Measurements from ENCODE around the gene RPL12. TPM values are rescaled to one million over a fixed set of nuclear protein-coding genes. Genes with fewer than 3 reads are reported as not detected.

Gene RPL12
- total and polyA plus RNA-seq, 2 donors from 2014 or later: 985 to 1,980 TPM

DNA sequence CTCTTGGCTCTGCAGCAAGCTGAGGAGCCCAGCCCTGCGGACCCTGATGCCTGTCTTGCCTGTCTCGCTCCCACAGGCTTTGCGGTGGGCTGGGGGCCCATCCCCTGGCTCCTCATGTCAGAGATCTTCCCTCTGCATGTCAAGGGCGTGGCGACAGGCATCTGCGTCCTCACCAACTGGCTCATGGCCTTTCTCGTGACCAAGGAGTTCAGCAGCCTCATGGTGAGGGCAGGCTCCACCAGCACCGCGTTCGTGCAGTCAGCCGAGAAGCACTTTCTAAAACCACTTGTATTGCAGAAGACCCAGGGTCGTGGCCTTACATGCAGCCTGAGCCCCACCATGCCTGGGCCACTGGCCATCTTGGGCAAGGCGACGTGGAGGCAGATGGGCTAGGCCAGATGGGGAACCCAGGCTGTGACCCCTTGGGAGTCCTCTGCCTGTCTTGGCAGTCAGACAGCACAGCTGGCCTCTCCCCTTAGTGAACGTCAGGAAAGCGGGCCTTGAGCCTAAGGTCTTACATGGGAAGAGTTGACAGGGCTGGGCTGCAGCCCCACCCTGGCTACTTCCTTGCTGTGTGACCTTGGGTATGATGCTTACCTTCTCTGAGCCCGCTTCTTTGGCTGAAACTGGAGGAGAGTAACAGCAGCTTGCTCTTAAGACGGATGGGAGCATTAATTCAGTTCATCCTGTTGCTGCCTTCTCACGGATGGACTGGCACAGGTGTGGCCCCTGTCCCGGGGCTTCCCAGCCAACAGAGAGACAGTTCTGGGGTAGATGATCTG is 45.7 kb downstream of the RPL12 start:
- TF ChIP-seq, protein P1, sequence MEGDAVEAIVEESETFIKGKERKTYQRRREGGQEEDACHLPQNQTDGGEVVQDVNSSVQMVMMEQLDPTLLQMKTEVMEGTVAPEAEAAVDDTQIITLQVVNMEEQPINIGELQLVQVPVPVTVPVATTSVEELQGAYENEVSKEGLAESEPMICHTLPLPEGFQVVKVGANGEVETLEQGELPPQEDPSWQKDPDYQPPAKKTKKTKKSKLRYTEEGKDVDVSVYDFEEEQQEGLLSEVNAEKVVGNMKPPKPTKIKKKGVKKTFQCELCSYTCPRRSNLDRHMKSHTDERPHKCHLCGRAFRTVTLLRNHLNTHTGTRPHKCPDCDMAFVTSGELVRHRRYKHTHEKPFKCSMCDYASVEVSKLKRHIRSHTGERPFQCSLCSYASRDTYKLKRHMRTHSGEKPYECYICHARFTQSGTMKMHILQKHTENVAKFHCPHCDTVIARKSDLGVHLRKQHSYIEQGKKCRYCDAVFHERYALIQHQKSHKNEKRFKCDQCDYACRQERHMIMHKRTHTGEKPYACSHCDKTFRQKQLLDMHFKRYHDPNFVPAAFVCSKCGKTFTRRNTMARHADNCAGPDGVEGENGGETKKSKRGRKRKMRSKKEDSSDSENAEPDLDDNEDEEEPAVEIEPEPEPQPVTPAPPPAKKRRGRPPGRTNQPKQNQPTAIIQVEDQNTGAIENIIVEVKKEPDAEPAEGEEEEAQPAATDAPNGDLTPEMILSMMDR (IDR thresholded peaks at IDR 0.05; ENCODE audit: borderline replicate concordance, extremely low read depth, insufficient read depth): no peak
- H3K4me3 ChIP-seq (ENCODE audit: low read length in 3 of 3): no peak overlapping the region
- DNase-seq: no peak

DNA sequence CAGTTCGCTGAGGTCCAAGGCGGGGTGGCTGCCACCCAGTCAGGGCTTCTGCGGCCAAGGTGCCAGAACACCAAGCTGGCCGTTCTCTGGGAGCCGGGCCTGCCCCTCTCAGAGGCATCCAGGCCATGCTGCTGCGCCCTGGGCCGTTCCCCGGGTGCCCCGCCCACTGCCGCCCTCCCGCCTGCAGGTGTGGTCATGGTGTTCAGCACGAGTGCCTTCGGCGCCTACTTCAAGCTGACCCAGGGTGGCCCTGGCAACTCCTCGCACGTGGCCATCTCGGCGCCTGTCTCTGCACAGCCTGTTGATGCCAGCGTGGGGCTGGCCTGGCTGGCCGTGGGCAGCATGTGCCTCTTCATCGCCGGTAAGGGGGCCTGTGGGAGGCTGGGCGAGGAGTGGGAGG is 46.6 kb downstream of the RPL12 start:
- H3K4me1 ChIP-seq (ENCODE audit: control insufficient read depth in 2 of 3, insufficient read depth in 2 of 3, low read depth in 1 of 3, low read length in 3 of 3): no peaks in the 10 kb centered on the region
- no peak overlapping the region for H3K27ac ChIP-seq (ENCODE audit: low read depth in 2 of 2, low read length in 2 of 2)
- peaks cover 0 to 20% (median 15%) of the 10 kb centered on the region in 3 donors for H3K36me3 ChIP-seq (ENCODE audit: control insufficient read depth in 2 of 3, insufficient read depth in 3 of 3, low read length in 3 of 3)
- intact Hi-C loops (cut with DNase I): no loop called here
- DNase-seq (no peak), FAIRE-seq (no peak)
- TF ChIP-seq, protein P1 (IDR thresholded peaks at IDR 0.05; ENCODE audit: borderline replicate concordance, extremely low read depth, insufficient read depth): no peak
- no peaks in the 10 kb centered on the region for H3K9me3 ChIP-seq (ENCODE audit: control insufficient read depth in 2 of 3, insufficient read depth in 1 of 3, low read length in 3 of 3)
- H3K27me3 ChIP-seq (ENCODE audit: control insufficient read depth, insufficient read depth, low read length): no peaks in the 10 kb centered on the region
- no peak overlapping the region for H3K9ac ChIP-seq (ENCODE audit: low read length in 3 of 3)
- H3K4me3 ChIP-seq (ENCODE audit: low read length in 3 of 3): no peak overlapping the region

More for the DNA sequence above, 45.7 kb downstream of the RPL12 start:
- Histone ChIP-seq H3K27me3 (ENCODE audit: control insufficient read depth, insufficient read depth, low read length) (no peaks in the 10 kb centered on the region), H3K27ac (ENCODE audit: low read depth in 2 of 2, low read length in 2 of 2) (no peak overlapping the region), H3K9ac (ENCODE audit: low read length in 3 of 3) (no peak overlapping the region), H3K9me3 (ENCODE audit: control insufficient read depth in 2 of 3, insufficient read depth in 1 of 3, low read length in 3 of 3) (no peaks in the 10 kb centered on the region), H3K4me1 (ENCODE audit: control insufficient read depth in 2 of 3, insufficient read depth in 2 of 3, low read depth in 1 of 3, low read length in 3 of 3) (no peaks in the 10 kb centered on the region), H3K36me3 (ENCODE audit: control insufficient read depth in 2 of 3, insufficient read depth in 3 of 3, low read length in 3 of 3) (peaks cover 0 to 20% (median 13%) of the 10 kb centered on the region in 3 donors)
- no peak for FAIRE-seq
- intact Hi-C loops (cut with DNase I): no loop called here

DNA sequence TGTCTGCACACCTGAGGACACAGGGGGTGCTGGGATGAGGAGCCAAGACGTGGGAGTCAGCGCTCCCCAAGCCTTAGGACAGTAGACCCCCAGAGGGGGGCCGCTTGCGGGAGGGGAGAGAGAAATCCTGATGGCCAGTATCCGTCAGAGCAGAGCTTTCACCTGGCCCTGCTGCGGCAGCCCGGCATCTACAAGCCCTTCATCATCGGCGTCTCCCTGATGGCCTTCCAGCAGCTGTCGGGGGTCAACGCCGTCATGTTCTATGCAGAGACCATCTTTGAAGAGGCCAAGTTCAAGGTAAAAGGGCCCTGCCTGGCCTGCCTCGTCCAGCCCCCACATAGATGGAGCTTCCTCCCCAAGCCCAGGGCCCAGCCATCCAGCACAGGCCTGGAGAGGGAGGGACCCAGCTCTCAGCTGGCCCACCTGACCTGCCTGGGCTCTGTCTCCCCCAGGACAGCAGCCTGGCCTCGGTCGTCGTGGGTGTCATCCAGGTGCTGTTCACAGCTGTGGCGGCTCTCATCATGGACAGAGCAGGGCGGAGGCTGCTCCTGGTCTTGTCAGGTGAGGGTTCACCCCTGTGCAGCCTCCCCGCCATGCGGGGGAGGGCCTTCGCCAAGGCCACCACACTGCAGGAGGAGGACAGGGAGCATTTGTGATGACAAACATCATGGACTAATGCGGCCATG is 47.6 kb downstream of the RPL12 start:
- DNase-seq: no peak
- Histone ChIP-seq H3K4me1 (ENCODE audit: control insufficient read depth in 2 of 3, insufficient read depth in 2 of 3, low read depth in 1 of 3, low read length in 3 of 3) (peaks cover 0 to 3% (median under 1%) of the 10 kb centered on the region in 3 donors), H3K36me3 (ENCODE audit: control insufficient read depth in 2 of 3, insufficient read depth in 3 of 3, low read length in 3 of 3) (peaks cover 0 to 20% (median 15%) of the 10 kb centered on the region in 3 donors), H3K27ac (ENCODE audit: low read depth in 2 of 2, low read length in 2 of 2) (no peak overlapping the region), H3K9me3 (ENCODE audit: control insufficient read depth in 2 of 3, insufficient read depth in 1 of 3, low read length in 3 of 3) (no peaks in the 10 kb centered on the region), H3K4me3 (ENCODE audit: low read length in 3 of 3) (no peak overlapping the region), H3K27me3 (ENCODE audit: control insufficient read depth, insufficient read depth, low read length) (no peaks in the 10 kb centered on the region), H3K9ac (ENCODE audit: low read length in 3 of 3) (no peak overlapping the region)
- intact Hi-C loops (cut with DNase I): no loop called here
- TF ChIP-seq, protein P1 (IDR thresholded peaks at IDR 0.05; ENCODE audit: borderline replicate concordance, extremely low read depth, insufficient read depth): no peak
- no peak for FAIRE-seq

Measured in kidney (tissue), 14 donors.